ENCODE results near the gene RNF130. TPM values are rescaled to one million over a fixed set of nuclear protein-coding genes. Genes with fewer than 3 reads are reported as not detected.

The RNF130 gene
- total RNA-seq, 2 donors from 2014 or later, result 83.9 to 151 TPM

GRCh38 chr5:180118391-180118791 lies 46.8 kb upstream of the RNF130 start:
- Histone ChIP-seq H3K27ac (no peak overlapping the region), H3K4me1 (ENCODE audit: control insufficient read depth in 1 of 2, low read depth in 2 of 2) (no peaks in the 10 kb centered on the region), H3K9me3 (no peaks in the 10 kb centered on the region), H3K36me3 (no peaks in the 10 kb centered on the region), H3K27me3 (replicated peaks; ENCODE audit: insufficient read depth) (no peaks in the 10 kb centered on the region), H3K4me3 (no peak overlapping the region)
- DNase-seq (ENCODE audit: low spot score) (no peak), ATAC-seq (ENCODE audit: insufficient number of reproducible peaks, low FRiP score, low read depth) (no peak)
- no peak for TF ChIP-seq CTCF (IDR thresholded peaks at IDR 0.05)

- H3K4me3 ChIP-seq, result no peak overlapping the region
- H3K4me1 ChIP-seq (ENCODE audit: control insufficient read depth in 1 of 2, low read depth in 2 of 2), result no peaks in the 10 kb centered on the region
- no peaks in the 10 kb centered on the region for H3K27me3 ChIP-seq (replicated peaks; ENCODE audit: insufficient read depth)
- ATAC-seq (ENCODE audit: insufficient number of reproducible peaks, low FRiP score, low read depth) (no peak), DNase-seq (ENCODE audit: low spot score) (no peak)
- H3K36me3 ChIP-seq, result no peaks in the 10 kb centered on the region
- H3K27ac ChIP-seq, result no peak overlapping the region
- TF ChIP-seq CTCF (IDR thresholded peaks at IDR 0.05), result no peak
- H3K9me3 ChIP-seq, result no peaks in the 10 kb centered on the region
These were observed 45.6 kb upstream of the RNF130 start for GRCh38 chr5:180117000-180117725.

GRCh38 chr5:180116077-180116999 lies 44.8 kb upstream of the RNF130 start:
- DNase-seq (ENCODE audit: low spot score) (no peak), ATAC-seq (ENCODE audit: insufficient number of reproducible peaks, low FRiP score, low read depth) (no peak)
- Histone ChIP-seq H3K36me3 (no peaks in the 10 kb centered on the region), H3K4me1 (ENCODE audit: control insufficient read depth in 1 of 2, low read depth in 2 of 2) (no peaks in the 10 kb centered on the region), H3K4me3 (no peak overlapping the region), H3K27me3 (replicated peaks; ENCODE audit: insufficient read depth) (no peaks in the 10 kb centered on the region), H3K9me3 (no peaks in the 10 kb centered on the region), H3K27ac (no peak overlapping the region)
- TF ChIP-seq CTCF (IDR thresholded peaks at IDR 0.05), result no peak

- DNase-seq (ENCODE audit: low spot score) (no peak), ATAC-seq (ENCODE audit: insufficient number of reproducible peaks, low FRiP score, low read depth) (no peak)
- TF ChIP-seq CTCF (IDR thresholded peaks at IDR 0.05), result no peak
- H3K27ac ChIP-seq, result no peak overlapping the region
- no peaks in the 10 kb centered on the region for H3K36me3 ChIP-seq
- no peaks in the 10 kb centered on the region for H3K4me1 ChIP-seq (ENCODE audit: control insufficient read depth in 1 of 2, low read depth in 2 of 2)
- no peaks in the 10 kb centered on the region for H3K27me3 ChIP-seq (replicated peaks; ENCODE audit: insufficient read depth)
- H3K9me3 ChIP-seq, result no peaks in the 10 kb centered on the region
- H3K4me3 ChIP-seq, result no peak overlapping the region
These were observed 43.9 kb upstream of the RNF130 start for GRCh38 chr5:180115326-180116076.

All from thoracic aorta (tissue), 2 donors.